NOMO-1 treated with DMSO at 0.1 percent for 48 hours (cell line): ENCODE data around the gene MTG2.

Experiments used
- DNase-seq: peaks from one replicate; lab custom pipeline; 2025; ENCODE audit not compliant: unreplicated experiment; lab: John Stamatoyannopoulos, UW

The MTG2 gene

DNA sequence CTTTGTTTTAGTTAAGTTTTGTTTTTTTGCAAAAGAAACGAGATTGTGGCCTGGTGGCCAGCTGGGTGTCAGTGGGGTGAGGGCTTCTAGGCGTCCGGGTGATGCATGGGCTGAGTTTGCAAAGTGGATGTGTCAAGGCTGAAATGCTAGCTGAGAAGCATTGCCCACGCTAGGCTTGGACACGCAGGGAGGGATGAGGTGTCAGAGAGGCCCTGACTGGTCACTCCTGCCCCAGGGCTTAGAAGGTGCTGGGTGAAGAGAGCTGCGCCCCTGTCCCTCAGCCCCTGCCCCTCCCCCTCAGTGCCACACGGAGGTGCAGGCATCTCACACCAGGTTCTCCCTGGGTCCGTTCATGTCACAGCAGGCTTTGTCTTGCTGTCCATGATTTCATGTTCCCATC, 63.6 kb downstream of the MTG2 start:
- no peak for DNase-seq

DNA sequence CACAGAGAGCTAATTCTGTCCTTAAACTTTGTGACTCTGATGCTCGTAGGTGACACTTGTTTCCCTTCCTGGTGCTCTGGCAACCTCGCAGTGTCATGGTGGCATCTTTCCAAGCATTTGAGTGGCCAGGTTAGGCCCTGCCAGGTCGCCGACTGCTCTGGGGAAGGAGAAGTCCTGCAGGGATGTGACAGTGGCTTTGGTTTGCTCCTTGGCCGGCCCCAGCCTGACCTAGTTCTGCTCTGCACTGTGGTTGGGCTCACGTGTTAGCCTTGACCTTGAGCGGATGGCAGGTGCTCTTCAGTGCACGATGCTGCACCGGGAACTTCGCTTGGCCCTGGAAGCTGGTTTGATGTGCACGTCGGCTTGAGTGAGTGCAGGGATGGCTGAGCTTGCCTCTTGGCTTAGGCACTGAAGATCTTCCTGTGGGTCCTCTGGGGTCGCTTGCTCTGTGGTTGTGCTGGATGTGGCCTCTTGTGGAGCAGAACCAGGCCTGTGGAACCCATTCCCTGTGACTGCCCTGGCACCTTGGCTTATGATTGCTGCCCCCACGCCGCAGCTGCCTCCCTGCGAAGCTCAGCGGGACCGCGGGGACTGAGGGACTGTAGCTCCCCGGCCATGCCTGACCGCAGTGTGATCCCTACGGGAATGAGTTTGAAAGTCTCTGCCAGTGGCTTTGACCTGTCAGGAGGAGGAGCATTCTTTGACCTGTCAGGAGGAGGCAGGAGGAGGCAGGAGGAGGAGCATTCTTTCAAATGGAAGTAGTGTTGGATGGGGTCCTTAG, 64.2 kb downstream of the MTG2 start:
- no peak for DNase-seq

DNA sequence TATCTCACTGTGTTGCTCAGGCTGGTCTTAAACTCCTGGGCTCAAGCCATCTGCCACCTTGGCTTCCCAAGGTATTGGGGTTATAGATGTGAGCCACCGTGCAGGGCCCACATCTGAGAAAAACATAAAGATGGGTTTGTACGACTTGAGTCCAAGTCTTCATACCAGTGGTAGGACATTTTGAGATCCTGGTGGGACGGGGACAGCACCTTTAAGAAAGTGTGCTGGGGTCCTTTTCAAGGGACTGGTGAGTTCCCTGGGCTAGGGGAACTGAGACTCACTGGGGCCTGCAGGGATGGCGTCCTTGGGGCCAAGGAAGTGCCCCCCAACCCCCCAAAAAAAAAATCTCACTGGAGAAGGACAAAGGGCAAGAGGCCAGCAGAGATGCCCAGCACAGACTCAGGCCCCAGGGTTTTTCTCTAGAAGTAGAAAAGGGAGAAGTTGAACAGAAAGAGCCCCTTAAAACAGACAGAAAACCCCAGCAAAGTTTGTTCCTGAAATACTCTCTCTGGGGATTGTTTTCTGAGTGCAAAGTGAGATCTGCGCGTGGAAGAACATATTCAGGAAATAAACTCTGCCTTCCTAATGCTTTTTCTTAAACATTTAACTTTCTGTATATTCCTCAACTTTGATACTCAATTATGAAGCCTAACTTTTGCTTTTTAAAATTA, 66.2 kb downstream of the MTG2 start:
- no peak for DNase-seq

DNA sequence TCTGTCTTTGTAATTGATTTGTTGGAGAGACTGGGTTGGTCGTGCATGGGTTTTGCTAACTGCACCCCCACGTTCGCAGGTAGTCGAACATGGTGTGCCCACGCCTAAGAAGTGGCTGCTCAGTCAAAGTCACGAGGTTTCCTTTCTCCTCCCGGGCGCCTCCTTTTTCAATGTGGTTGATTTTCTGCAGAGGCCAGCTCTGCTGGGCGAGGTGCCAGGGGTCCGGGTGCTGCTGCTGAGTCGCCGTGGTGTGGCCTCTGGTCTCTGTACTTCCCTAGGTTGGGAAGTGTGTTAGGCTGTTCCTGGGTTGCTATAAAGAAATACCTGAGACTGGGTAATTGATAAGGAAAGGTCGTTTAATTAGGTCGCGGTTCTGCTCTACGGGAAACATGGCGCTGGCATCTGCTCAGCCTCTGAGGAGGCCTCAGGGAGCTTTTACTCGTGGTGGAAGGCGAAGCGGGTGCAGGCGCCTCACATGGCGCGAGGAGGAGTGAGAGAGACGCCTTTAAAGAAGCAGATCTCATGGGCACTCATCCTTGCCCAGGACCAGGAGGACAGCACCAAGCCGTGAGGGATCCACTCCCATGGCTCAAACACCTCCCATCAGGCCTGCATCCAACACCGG, 69.6 kb downstream of the MTG2 start:
- DNase-seq, result no peak
